Measurements from ENCODE around the gene C9orf85. TPM values are rescaled to one million over a fixed set of nuclear protein-coding genes. Genes with fewer than 3 reads are reported as not detected.

The C9orf85 gene
- total and polyA plus RNA-seq, 2 donors (not counting 1 experiment from before 2014, with no cell fraction given): 4.3 to 9.6 TPM

- POLR2A ChIA-PET: no interaction called here
Measured at GRCh38 chr9:71984831-71985281, 73.4 kb downstream of the C9orf85 start.

DNA sequence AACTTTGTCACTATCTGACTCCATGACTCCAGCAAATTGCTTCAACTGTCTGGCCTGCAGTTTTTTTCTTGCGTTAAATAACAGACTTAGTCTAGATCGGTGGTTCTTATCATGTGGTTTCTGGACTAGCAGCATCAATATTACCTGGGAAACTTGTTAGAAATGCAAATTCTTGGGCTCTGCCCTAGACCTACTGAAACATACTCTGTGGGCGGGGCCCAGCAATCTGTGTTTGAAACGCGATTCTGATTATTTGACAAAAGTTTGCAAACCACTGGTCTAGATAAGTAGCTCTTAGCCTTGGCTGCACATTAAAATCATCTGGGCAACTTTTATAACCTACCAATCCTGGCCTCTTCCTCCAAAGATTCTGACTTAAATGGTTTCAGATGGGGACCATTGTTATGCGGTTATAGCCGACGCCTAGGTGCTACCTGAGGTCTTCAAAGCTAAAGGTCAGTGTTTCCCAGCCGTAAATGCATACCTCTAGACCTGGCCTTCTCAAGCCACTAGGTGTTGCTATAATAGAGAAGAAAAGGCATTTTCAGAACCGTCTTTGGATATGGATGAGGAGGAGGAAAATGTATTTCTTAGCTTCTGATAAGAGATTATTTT, 74.0 kb downstream of the C9orf85 start:
- H3K4me2 ChIP-seq (replicated peaks; ENCODE audit: low read depth, low read length, poor library complexity, severe bottlenecking): no peak overlapping the region
- TF ChIP-seq EZH2 (IDR thresholded peaks at IDR 0.05; ENCODE audit: borderline replicate concordance, insufficient read depth, low read depth, low read length, poor library complexity, severe bottlenecking): no peak
- TF ChIP-seq, protein P1, sequence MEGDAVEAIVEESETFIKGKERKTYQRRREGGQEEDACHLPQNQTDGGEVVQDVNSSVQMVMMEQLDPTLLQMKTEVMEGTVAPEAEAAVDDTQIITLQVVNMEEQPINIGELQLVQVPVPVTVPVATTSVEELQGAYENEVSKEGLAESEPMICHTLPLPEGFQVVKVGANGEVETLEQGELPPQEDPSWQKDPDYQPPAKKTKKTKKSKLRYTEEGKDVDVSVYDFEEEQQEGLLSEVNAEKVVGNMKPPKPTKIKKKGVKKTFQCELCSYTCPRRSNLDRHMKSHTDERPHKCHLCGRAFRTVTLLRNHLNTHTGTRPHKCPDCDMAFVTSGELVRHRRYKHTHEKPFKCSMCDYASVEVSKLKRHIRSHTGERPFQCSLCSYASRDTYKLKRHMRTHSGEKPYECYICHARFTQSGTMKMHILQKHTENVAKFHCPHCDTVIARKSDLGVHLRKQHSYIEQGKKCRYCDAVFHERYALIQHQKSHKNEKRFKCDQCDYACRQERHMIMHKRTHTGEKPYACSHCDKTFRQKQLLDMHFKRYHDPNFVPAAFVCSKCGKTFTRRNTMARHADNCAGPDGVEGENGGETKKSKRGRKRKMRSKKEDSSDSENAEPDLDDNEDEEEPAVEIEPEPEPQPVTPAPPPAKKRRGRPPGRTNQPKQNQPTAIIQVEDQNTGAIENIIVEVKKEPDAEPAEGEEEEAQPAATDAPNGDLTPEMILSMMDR (IDR thresholded peaks at IDR 0.05): no peak
- H3K4me3 Mint-ChIP-seq: no peak overlapping the region
- no peaks in the 10 kb centered on the region for H3K79me2 ChIP-seq (ENCODE audit: control insufficient read depth, insufficient read depth, low read length)
- ChIA-PET POLR2A (no interaction called here), CTCF (no interaction called here)
- H3K27me3 ChIP-seq (replicated peaks in 1 of 4; ENCODE audit: control extremely low read depth in 1 of 4, control insufficient read depth in 3 of 4, insufficient read depth in 4 of 4, low read length in 3 of 4): no peaks in the 10 kb centered on the region
- no peaks in the 10 kb centered on the region for H3K4me1 ChIP-seq (ENCODE audit: control insufficient read depth in 2 of 2, insufficient read depth in 2 of 2, low read length in 2 of 2)
- no peak overlapping the region for H2AFZ ChIP-seq (ENCODE audit: insufficient read depth, low read depth, low read length, poor library complexity, severe bottlenecking)
- H3K9me3 ChIP-seq (ENCODE audit: control extremely low read depth in 1 of 3, control insufficient read depth in 2 of 3, insufficient read depth in 1 of 3, low read length in 2 of 3): no peaks in the 10 kb centered on the region
- peaks cover 3% of the 10 kb centered on the region for H3K4me1 Mint-ChIP-seq
- no peaks in the 10 kb centered on the region for H4K20me1 ChIP-seq (ENCODE audit: control insufficient read depth, insufficient read depth, low read length, poor library complexity, severe bottlenecking)
- H3K27ac ChIP-seq (ENCODE audit: low read length in 2 of 2): no peak overlapping the region
- H3K9ac ChIP-seq (ENCODE audit: low read length): no peak overlapping the region
- intact Hi-C loops (cut with micrococcal nuclease): no loop called here
- no peak for DNase-seq
- no peaks in the 10 kb centered on the region for H3K27me3 Mint-ChIP-seq
- WGBS (ENCODE audit: insufficient coverage): 99% methylated on average over 9 of the region's 10 CpGs
- no peak for ATAC-seq (ENCODE audit: low read depth)
- H3K27ac Mint-ChIP-seq: no peak overlapping the region
- no peak overlapping the region for H3K4me3 ChIP-seq (ENCODE audit: control extremely low read depth in 1 of 5, extremely low read depth in 1 of 5, insufficient read depth in 1 of 5, low read depth in 2 of 5, low read length in 4 of 5)
- H3K9me3 Mint-ChIP-seq (ENCODE audit: insufficient read depth): no peaks in the 10 kb centered on the region
- H3K36me3 ChIP-seq (replicated peaks in 1 of 2; ENCODE audit: control extremely low read depth in 1 of 2, control insufficient read depth in 1 of 2, extremely low read depth in 1 of 2, insufficient read depth in 2 of 2, low read length in 1 of 2): no peaks in the 10 kb centered on the region

More at GRCh38 chr9:71984831-71985281, 73.4 kb downstream of the C9orf85 start:
- no peak overlapping the region for H3K27ac Mint-ChIP-seq
- intact Hi-C loops (cut with micrococcal nuclease): no loop called here
- H3K4me2 ChIP-seq (replicated peaks; ENCODE audit: low read depth, low read length, poor library complexity, severe bottlenecking): no peak overlapping the region
- no peak overlapping the region for H3K4me3 Mint-ChIP-seq
- WGBS (ENCODE audit: insufficient coverage): 97% methylated on average over 4 of the region's 7 CpGs
- CTCF ChIA-PET: no interaction called here
- no peaks in the 10 kb centered on the region for H3K4me1 ChIP-seq (ENCODE audit: control insufficient read depth in 2 of 2, insufficient read depth in 2 of 2, low read length in 2 of 2)
- no peak overlapping the region for H3K4me3 ChIP-seq (ENCODE audit: control extremely low read depth in 1 of 5, extremely low read depth in 1 of 5, insufficient read depth in 1 of 5, low read depth in 2 of 5, low read length in 4 of 5)
- no peaks in the 10 kb centered on the region for H3K79me2 ChIP-seq (ENCODE audit: control insufficient read depth, insufficient read depth, low read length)
- DNase-seq (no peak), ATAC-seq (ENCODE audit: low read depth) (no peak)
- H3K27ac ChIP-seq (ENCODE audit: low read length in 2 of 2): no peak overlapping the region
- no peaks in the 10 kb centered on the region for H3K27me3 ChIP-seq (replicated peaks in 1 of 4; ENCODE audit: control extremely low read depth in 1 of 4, control insufficient read depth in 3 of 4, insufficient read depth in 4 of 4, low read length in 3 of 4)
- H4K20me1 ChIP-seq (ENCODE audit: control insufficient read depth, insufficient read depth, low read length, poor library complexity, severe bottlenecking): no peaks in the 10 kb centered on the region
- H3K4me1 Mint-ChIP-seq: peaks cover 4% of the 10 kb centered on the region
- H3K9ac ChIP-seq (ENCODE audit: low read length): no peak overlapping the region
- H3K9me3 ChIP-seq (ENCODE audit: control extremely low read depth in 1 of 3, control insufficient read depth in 2 of 3, insufficient read depth in 1 of 3, low read length in 2 of 3): no peaks in the 10 kb centered on the region
- TF ChIP-seq, protein P1 (IDR thresholded peaks at IDR 0.05): no peak
- TF ChIP-seq EZH2 (IDR thresholded peaks at IDR 0.05; ENCODE audit: borderline replicate concordance, insufficient read depth, low read depth, low read length, poor library complexity, severe bottlenecking): no peak
- no peaks in the 10 kb centered on the region for H3K36me3 ChIP-seq (replicated peaks in 1 of 2; ENCODE audit: control extremely low read depth in 1 of 2, control insufficient read depth in 1 of 2, extremely low read depth in 1 of 2, insufficient read depth in 2 of 2, low read length in 1 of 2)
- no peaks in the 10 kb centered on the region for H3K27me3 Mint-ChIP-seq
- H3K9me3 Mint-ChIP-seq (ENCODE audit: insufficient read depth): no peaks in the 10 kb centered on the region
- no peak overlapping the region for H2AFZ ChIP-seq (ENCODE audit: insufficient read depth, low read depth, low read length, poor library complexity, severe bottlenecking)
